NT2/D1 (cell line): ENCODE measurements around the gene PRKCB.
"Not testable (repeated sequence)": the region's sequence is repeated elsewhere in the genome, so short reads cannot be mapped to it uniquely, and the experiment has no call there.

ENCODE experiments used
- DNase-seq: peaks from one replicate; pipeline ENCODE4 v3.0.0-alpha.2; 2011; ENCODE audit warnings: low read depth, low spot score
- H3K27me3 ChIP-seq: 2 replicates; pipeline ENCODE4 v1.6.0; 2011; ENCODE audit warnings: mild to moderate bottlenecking; ENCODE audit not compliant: insufficient read length, insufficient read depth
- H3K36me3 ChIP-seq: 2 replicates; pipeline ENCODE4 v1.6.1; 2011; ENCODE audit warnings: mild to moderate bottlenecking, low read length, mixed read lengths; ENCODE audit not compliant: insufficient read depth, insufficient read length
- H3K4me1 ChIP-seq: 2 replicates; pipeline ENCODE4 v1.5.1; 2011; ENCODE audit not compliant: insufficient read depth, insufficient read length
- H3K4me3 ChIP-seq: 2 replicates; pipeline ENCODE4 v1.5.1; 2011; ENCODE audit warnings: low read depth; ENCODE audit not compliant: insufficient read length
- H3K9ac ChIP-seq: 2 replicates; pipeline ENCODE4 v1.6.0; 2011; ENCODE audit warnings: low read depth; ENCODE audit not compliant: insufficient read length
- H3K9me3 ChIP-seq: 2 replicates; pipeline ENCODE4 v1.5.1; 2011; ENCODE audit warnings: mild to moderate bottlenecking, low read length; ENCODE audit not compliant: insufficient read depth
- SUZ12 ChIP-seq: IDR thresholded peaks from 2 replicates; pipeline ENCODE4 v1.6.1; 2011; ENCODE audit not compliant: insufficient read length, insufficient read depth; ENCODE audit errors: extremely low read depth
- YY1 ChIP-seq: IDR thresholded peaks from 2 replicates; pipeline ENCODE4 v1.6.1; 2011; ENCODE audit not compliant: insufficient read length, insufficient read depth
- ZNF274 ChIP-seq: IDR thresholded peaks from 2 replicates; pipeline ENCODE4 v1.6.1; 2011; ENCODE audit warnings: mild to moderate bottlenecking, low read depth, low read length

Gene PRKCB

GRCh38 chr16:24150282-24150681 lies 314.5 kb downstream of the PRKCB start:
- no peaks in the 10 kb centered on the region; the same call in 1 of the 2 replicates for H3K9me3 ChIP-seq
- H3K9ac ChIP-seq: no peak overlapping the region
- H3K4me1 ChIP-seq: no peaks in the 10 kb centered on the region
- TF ChIP-seq YY1 (no peak), ZNF274 (no peak), SUZ12 (no peak)
- H3K36me3 ChIP-seq: no peaks in the 10 kb centered on the region
- no peak overlapping the region for H3K4me3 ChIP-seq
- no peak for DNase-seq
- no peaks in the 10 kb centered on the region for H3K27me3 ChIP-seq

- Histone ChIP-seq H3K36me3 (no peaks in the 10 kb centered on the region), H3K4me1 (no peaks in the 10 kb centered on the region), H3K27me3 (no peaks in the 10 kb centered on the region), H3K4me3 (no peak overlapping the region), H3K9me3 (no peaks in the 10 kb centered on the region; the same call in 1 of the 2 replicates), H3K9ac (no peak overlapping the region)
- TF ChIP-seq ZNF274 (no peak), SUZ12 (no peak), YY1 (no peak)
- DNase-seq: peak; percentile 54
These were observed 315.7 kb downstream of the PRKCB start for GRCh38 chr16:24151482-24151939.

- DNase-seq, H3K36me3 ChIP-seq, H3K9me3 ChIP-seq, H3K27me3 ChIP-seq, H3K9ac ChIP-seq, H3K4me3 ChIP-seq, H3K4me1 ChIP-seq: not testable (repeated sequence)
These were observed 316.3 kb downstream of the PRKCB start for GRCh38 chr16:24152048-24152447.

- H3K9me3 ChIP-seq: no peaks in the 10 kb centered on the region; the same call in 1 of the 2 replicates
- no peak overlapping the region for H3K9ac ChIP-seq
- no peak overlapping the region for H3K4me3 ChIP-seq
- no peaks in the 10 kb centered on the region for H3K27me3 ChIP-seq
- no peaks in the 10 kb centered on the region for H3K36me3 ChIP-seq
- TF ChIP-seq SUZ12 (no peak), YY1 (no peak), ZNF274 (no peak)
- no peak for DNase-seq
- H3K4me1 ChIP-seq: no peaks in the 10 kb centered on the region
These were observed 317.0 kb downstream of the PRKCB start for GRCh38 chr16:24152826-24153225.

GRCh38 chr16:24156777-24157176 lies 321.0 kb downstream of the PRKCB start:
- DNase-seq: no peak
- Histone ChIP-seq H3K36me3 (no peaks in the 10 kb centered on the region), H3K4me1 (no peaks in the 10 kb centered on the region)

GRCh38 chr16:24163935-24164334 lies 328.2 kb downstream of the PRKCB start:
- Histone ChIP-seq H3K4me3 (no peak overlapping the region), H3K36me3 (no peaks in the 10 kb centered on the region), H3K4me1 (no peaks in the 10 kb centered on the region), H3K27me3 (no peaks in the 10 kb centered on the region), H3K9me3 (no peaks in the 10 kb centered on the region), H3K9ac (no peak overlapping the region)
- TF ChIP-seq SUZ12 (no peak), ZNF274 (no peak), YY1 (no peak)
- DNase-seq: no peak

More at GRCh38 chr16:24156777-24157176, 321.0 kb downstream of the PRKCB start:
- H3K27me3 ChIP-seq: no peaks in the 10 kb centered on the region
- TF ChIP-seq SUZ12: no peak
- TF ChIP-seq ZNF274: no peak
- no peak for TF ChIP-seq YY1
- H3K4me3 ChIP-seq: no peak overlapping the region
- H3K9ac ChIP-seq: no peak overlapping the region
- no peaks in the 10 kb centered on the region; the same call in 1 of the 2 replicates for H3K9me3 ChIP-seq

- no peak for DNase-seq
- H3K9me3 ChIP-seq: no peaks in the 10 kb centered on the region
- H3K4me1 ChIP-seq: no peaks in the 10 kb centered on the region
- no peaks in the 10 kb centered on the region for H3K36me3 ChIP-seq
- H3K4me3 ChIP-seq: no peak overlapping the region
- H3K27me3 ChIP-seq: no peaks in the 10 kb centered on the region
- TF ChIP-seq SUZ12: no peak
- no peak for TF ChIP-seq ZNF274
- TF ChIP-seq YY1: no peak
- no peak overlapping the region for H3K9ac ChIP-seq
These were observed 328.6 kb downstream of the PRKCB start for GRCh38 chr16:24164416-24164815.

GRCh38 chr16:24165273-24165672 lies 329.5 kb downstream of the PRKCB start:
- Histone ChIP-seq H3K27me3 (no peaks in the 10 kb centered on the region), H3K9me3 (no peaks in the 10 kb centered on the region), H3K9ac (no peak overlapping the region), H3K4me1 (no peaks in the 10 kb centered on the region), H3K36me3 (no peaks in the 10 kb centered on the region), H3K4me3 (no peak overlapping the region)
- TF ChIP-seq ZNF274: no peak
- TF ChIP-seq YY1: no peak
- TF ChIP-seq SUZ12: no peak
- DNase-seq: no peak
